ENCODE results near the gene HIP1R.
"Not testable (repeated sequence)": the region's sequence is repeated elsewhere in the genome, so short reads cannot be mapped to it uniquely, and the experiment has no call there.

The HIP1R gene

GRCh38 chr12:122886851-122887818, 51.9 kb downstream of the HIP1R start:
- H3K4me3 ChIP-seq (ENCODE audit: low read length): peak overlapping the region; percentile 45
- DNase-seq (ENCODE audit: low read depth, low spot score): peak; percentile 88

- DNase-seq (ENCODE audit: low read depth, low spot score): peak; percentile 56
These were observed 52.6 kb downstream of the HIP1R start for GRCh38 chr12:122887819-122888212.

GRCh38 chr12:122888232-122888752, 53.0 kb downstream of the HIP1R start:
- DNase-seq (ENCODE audit: low read depth, low spot score): peak; percentile 70
- H3K4me3 ChIP-seq (ENCODE audit: low read length): peak overlapping the region; percentile 45

More at GRCh38 chr12:122887819-122888212, 52.6 kb downstream of the HIP1R start:
- H3K4me3 ChIP-seq (ENCODE audit: low read length): peak overlapping the region; percentile 45

GRCh38 chr12:122889761-122890520, 54.7 kb downstream of the HIP1R start:
- no peak overlapping the region for H3K4me3 ChIP-seq (ENCODE audit: low read length)
- DNase-seq (ENCODE audit: low read depth, low spot score): no peak

GRCh38 chr12:122891661-122892525, 56.6 kb downstream of the HIP1R start:
- no peak overlapping the region for H3K4me3 ChIP-seq (ENCODE audit: low read length)
- no peak for DNase-seq (ENCODE audit: low read depth, low spot score)

DNA sequence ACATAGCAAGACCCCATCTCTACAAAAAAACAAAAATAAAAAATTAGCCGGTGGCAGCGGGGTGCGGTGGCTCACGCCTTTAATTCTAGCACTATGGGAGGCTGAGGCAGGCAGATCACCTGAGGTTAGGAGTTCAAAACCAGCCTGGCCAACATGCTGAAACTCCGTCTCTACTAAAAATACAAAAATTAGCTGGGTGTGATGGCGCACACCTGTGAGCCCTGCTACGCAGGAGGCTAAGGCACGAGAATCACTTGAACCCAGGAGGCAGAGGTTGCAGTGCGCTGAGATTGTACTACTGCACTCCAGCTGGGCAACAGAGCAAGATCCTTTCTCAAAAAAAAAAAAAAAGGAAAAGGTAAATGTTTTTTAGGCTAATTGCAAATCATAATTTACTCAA, 57.5 kb downstream of the HIP1R start:
- not testable (repeated sequence) for H3K4me3 ChIP-seq (ENCODE audit: low read length); DNase-seq (ENCODE audit: low read depth, low spot score)

DNA sequence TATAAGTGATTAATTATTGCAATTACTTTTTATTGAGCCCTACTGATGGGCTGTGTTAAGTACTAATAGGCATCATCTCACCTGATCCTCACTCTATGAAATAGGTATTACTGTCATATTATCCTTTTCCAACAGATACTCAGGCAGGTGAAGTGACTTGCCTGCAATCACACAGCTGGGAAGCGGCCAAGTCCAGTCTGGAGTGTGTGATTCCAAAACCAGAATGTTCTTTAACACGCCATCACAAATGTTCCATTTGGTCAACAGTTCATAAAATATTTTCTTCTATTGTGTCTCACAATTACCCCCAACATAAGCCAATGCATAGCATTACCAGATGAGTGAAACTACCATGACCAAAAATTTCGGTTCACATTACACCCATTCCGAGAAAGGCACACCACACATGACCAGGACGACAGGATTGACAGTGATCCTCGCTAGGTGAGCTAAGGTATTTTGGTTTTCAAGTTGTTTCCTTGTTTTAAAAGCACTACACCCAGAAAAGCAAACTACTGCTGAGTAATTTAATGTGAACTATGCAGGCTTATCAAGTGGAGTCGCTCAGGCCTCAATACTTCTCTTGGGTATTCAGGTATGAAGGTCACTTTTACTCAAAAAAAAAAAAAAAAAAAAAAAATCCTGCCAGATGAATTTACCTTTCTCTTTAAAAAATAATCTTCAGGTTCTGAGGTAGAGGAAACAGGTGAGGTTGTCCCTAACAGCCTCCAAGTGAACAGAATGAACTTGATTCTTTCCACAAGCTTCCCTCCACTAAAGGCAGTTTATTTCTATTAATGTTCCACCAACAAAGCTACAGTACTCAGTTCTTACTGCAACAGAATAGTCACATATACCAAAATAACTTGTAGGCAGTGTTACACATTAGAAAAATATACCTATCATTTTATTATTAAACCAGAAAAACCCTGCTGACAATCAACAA, 58.2 kb downstream of the HIP1R start:
- H3K4me3 ChIP-seq (ENCODE audit: low read length): no peak overlapping the region
- no peak for DNase-seq (ENCODE audit: low read depth, low spot score)

DNA sequence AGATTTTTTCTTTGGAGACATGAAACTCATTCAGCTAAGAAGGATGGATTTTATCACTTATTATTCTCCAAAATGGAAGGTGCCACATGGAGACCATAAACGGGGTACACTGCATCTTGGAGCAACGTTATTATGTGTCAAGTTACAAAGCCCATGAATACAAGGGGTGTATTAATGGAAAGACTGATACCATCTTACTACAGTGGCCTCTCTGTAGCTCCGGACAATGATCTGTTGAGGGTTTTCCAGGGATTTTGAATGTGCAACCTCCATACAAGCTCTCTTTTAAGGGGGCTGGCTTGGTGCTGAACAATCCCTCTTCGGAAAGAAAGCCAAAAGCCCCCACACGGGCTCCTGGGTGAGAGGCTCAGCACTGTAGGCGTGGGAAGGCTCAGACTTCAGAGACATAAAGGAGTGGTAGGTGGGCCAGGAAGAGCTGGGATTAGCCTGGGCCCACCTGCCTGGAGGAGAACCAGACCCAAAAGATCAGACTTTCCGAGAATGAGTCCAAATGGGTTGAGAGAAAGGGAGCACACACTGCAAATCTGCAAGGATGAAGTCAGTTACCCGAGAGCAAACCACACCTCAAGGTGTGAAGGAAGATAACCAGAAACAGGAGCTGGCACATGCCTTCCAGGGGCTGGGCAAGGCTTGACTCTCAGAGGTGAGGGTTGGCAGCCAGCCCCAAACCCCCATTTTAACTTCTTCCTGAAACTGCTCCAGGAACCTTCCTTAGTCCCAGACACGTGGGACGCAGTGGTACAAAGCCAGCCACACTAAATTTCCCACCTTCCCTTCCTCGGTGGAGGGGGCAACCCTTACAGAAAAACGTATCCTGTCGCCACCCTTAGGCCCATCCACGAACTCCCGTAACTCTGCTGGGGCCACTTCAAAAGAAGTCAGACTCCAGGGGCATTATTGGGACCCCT, 59.2 kb downstream of the HIP1R start:
- peak; percentile 74 for DNase-seq (ENCODE audit: low read depth, low spot score)
- H3K4me3 ChIP-seq (ENCODE audit: low read length): peak overlapping the region; percentile 77

- no peak for DNase-seq (ENCODE audit: low read depth, low spot score)
- peak overlapping the region; percentile 77 for H3K4me3 ChIP-seq (ENCODE audit: low read length)
These were observed 60.1 kb downstream of the HIP1R start for GRCh38 chr12:122895320-122895703.

DNA sequence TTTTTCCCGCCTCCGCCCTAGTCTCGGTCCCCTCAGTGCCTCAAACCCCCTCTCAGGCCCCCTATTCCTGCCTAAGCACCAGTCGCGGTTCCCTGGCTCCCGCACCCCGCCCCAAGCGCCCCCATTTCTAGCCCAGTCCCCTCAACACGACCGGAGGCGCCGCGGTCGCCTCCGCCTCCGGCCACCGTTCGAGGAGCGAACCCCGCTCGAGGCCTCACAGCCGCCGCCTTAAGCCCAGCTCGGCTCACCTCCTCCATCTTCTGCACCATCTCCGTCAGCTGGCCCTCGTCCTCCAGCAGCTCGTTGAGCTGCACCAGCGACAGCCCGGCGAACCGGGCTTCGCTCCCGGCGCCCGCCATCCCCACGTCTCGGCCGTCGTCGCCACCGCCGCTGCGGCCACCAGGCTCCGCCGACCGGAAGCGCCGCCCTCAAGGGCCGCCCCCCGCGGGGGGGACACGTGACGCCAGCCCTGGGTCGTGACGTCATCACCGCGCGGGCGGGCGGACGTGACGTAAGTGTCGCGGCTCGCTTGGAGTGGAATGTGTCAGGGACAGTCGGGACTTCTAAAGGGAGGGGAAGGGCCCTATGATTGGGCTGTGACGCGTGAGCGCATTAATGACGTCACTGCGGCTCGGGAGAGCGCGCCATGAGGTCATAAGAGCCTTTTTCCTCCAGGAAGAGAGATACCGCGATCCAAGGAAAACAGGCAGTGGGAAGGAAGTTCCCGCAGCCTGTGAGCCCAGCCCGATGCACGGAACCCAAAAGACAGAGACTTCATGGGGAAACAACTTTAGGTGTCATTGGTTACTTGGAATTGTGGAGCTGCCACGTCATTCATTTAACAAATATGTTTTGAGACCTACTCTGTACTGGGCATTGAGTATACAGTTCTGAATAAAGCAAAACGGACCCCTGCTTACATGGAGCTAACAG, 60.7 kb downstream of the HIP1R start, which contains the start of gene VPS37B:
TSS of gene VPS37B (minus strand) at position 421 of the 933 bp plus-strand sequence. CDS start at position 359, 62 bp downstream.
- H3K4me3 ChIP-seq (ENCODE audit: low read length): peak within 1 kb of the TSS; percentile 77
- DNase-seq (ENCODE audit: low read depth, low spot score): peak; percentile 71

DNA sequence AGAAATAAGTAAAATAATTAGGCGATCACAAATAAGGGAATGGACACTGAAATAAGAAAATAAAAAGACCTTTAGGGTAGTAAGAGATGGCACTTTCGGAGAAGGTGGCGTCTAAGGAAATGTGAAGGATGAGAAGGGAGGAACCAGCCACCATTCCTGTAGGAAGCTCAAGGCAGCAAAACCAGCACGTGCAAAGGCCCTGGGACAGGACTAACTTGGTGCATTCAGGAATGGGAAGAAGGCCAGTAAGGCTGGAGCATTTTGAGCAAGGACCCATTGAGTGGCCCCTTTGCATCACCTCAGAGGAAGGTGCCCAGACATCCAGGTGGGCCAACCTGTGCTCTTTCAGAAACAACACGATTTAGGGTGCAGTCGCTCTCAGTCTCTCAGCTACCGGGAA, 61.4 kb downstream of the HIP1R start:
- no peak overlapping the region for H3K4me3 ChIP-seq (ENCODE audit: low read length)
- DNase-seq (ENCODE audit: low read depth, low spot score): no peak

DNA sequence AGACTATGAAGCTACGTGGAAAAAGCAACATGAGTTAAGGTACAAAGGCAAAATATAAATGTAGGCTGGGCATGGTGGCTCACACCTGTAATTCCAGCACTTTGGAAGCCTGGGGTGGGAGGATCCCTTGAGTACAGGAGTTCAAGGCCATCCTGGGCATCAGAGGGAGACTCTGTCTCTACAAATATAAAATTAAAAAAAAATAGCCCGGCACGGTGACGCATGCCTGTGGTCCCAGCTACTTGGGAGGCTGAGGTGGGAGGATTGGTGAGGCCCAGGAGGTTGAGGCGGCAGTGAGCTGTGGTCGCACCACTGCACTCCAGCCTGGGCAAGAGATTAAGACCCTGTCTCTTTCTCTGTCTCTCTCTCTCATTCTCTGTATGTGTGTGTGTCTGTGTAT, 64.6 kb downstream of the HIP1R start:
- DNase-seq (ENCODE audit: low read depth, low spot score): no peak
- no peak overlapping the region for H3K4me3 ChIP-seq (ENCODE audit: low read length)

- H3K4me3 ChIP-seq (ENCODE audit: low read length): no peak overlapping the region
- DNase-seq (ENCODE audit: low read depth, low spot score): no peak
These were observed 67.8 kb downstream of the HIP1R start for GRCh38 chr12:122902854-122903692.

DNA sequence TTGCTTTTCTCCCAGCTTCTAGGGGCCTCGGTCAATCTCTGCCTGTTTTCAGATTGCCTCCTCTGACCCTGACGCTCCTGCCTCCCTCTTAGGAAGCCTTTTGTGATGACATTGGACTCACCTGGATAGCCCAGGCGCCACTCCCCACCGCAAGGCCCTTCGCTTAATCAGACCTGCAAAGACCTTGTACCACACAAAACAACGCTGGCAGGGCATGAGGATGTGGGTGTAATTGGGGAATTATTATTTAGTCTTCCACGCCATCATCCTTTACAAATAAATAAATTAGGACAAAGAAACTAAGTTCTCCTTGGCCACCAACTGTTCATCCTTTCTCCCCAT, 68.4 kb downstream of the HIP1R start:
- H3K4me3 ChIP-seq (ENCODE audit: low read length): no peak overlapping the region
- DNase-seq (ENCODE audit: low read depth, low spot score): no peak

GRCh38 chr12:122905258-122905657, 70.0 kb downstream of the HIP1R start:
- not testable (repeated sequence) for H3K4me3 ChIP-seq (ENCODE audit: low read length); DNase-seq (ENCODE audit: low read depth, low spot score)

All from Jurkat, Clone E6-1 (cell line).